Gastroesophageal sphincter (tissue), 4 donors: ENCODE data around the gene NOP14. TPM values are rescaled to one million over a fixed set of nuclear protein-coding genes. Genes with fewer than 3 reads are reported as not detected.
"Not testable (repeated sequence)": the region's sequence is repeated elsewhere in the genome, so short reads cannot be mapped to it uniquely, and the experiment has no call there.

ENCODE experiments used
- ATAC-seq: fragments of 150-250 bp; one replicate; pipeline ENCODE4 v1.9.1; 2016; ENCODE audit warnings: mild to moderate bottlenecking, moderate library complexity
- H3K27ac ChIP-seq, 4 donors: fragments of 200-600 bp; sonication (generic) in 3 of 4; 1 replicate in 3 of 4; 2 replicates in 1 of 4; pipeline ENCODE4 v1.5.1; 2016 to 2019
- H3K27me3 ChIP-seq: fragments of 200-600 bp; sonication (generic); one replicate; pipeline ENCODE4 v1.5.1; 2019
- H3K36me3 ChIP-seq, 2 donors: fragments of 200-600 bp; sonication (generic); one replicate each; pipeline ENCODE4 v1.5.1; 2019; ENCODE audit warnings: control low read depth in 1 of 2
- H3K4me1 ChIP-seq, 3 donors: fragments of 200-600 bp; sonication (generic); 1 replicate in 2 of 3; 2 replicates in 1 of 3; pipeline ENCODE4 v1.5.1; 2016 to 2019; ENCODE audit warnings: control low read depth in 2 of 3
- H3K4me3 ChIP-seq, 2 donors: fragments of 200-600 bp; sonication (generic); one replicate each; pipeline ENCODE4 v1.5.1; 2019; ENCODE audit warnings: mild to moderate bottlenecking in 1 of 2, moderate library complexity in 1 of 2
- H3K9me3 ChIP-seq, 3 donors: fragments of 200-600 bp; sonication (generic); one replicate each; pipeline ENCODE4 v1.5.1; 2017 to 2019; ENCODE audit warnings: control low read depth in 2 of 3
- CTCF ChIP-seq, 4 experiments: fragments of 200-600 bp in 2 of 4; fragments of 450-650 bp in 2 of 4; sonication (generic) in 1 of 4; IDR thresholded peaks; one replicate each; pipeline ENCODE4 v1.5.1; 2017 to 2019; ENCODE audit warnings: antibody characterized with exemption in 4 of 4, mild to moderate bottlenecking in 2 of 4, moderate library complexity in 2 of 4
- EP300 ChIP-seq: sonication (generic); formaldehyde crosslinking; IDR thresholded peaks from one replicate; pipeline ENCODE4 v1.6.1; 2017; ENCODE audit warnings: antibody characterized with exemption, mild to moderate bottlenecking
- POLR2A ChIP-seq, 2 donors: fragments of 450-650 bp; IDR thresholded peaks; one replicate each; pipeline ENCODE4 v1.6.1; 2017; ENCODE audit warnings: antibody characterized with exemption in 2 of 2, mild to moderate bottlenecking in 2 of 2, moderate library complexity in 1 of 2
- POLR2AphosphoS5 ChIP-seq: sonication (generic); formaldehyde crosslinking; IDR thresholded peaks from one replicate; pipeline ENCODE4 v1.6.1; 2017; ENCODE audit warnings: antibody characterized with exemption
- WGBS, 2 donors: methylation state at CpG; one replicate each; pipeline ENCODE4 v1.1.5; 2018; ENCODE audit warnings: low coverage in 1 of 2; 5-methylcytosine and 5-hydroxymethylcytosine counted together
- total RNA-seq, 4 donors: library from RNA; depleted of rRNA; stranded (reverse); fragments of >200 nt; gene quantifications; one replicate each; pipeline ENCODE4 v1.1.0, GENCODE V29; 2016

The NOP14 gene
- total RNA-seq, 4 donors from 2014 or later = 17.6 to 25.2 (median 20.4) TPM

- peaks cover 0 to 72% of the 10 kb centered on the region in 2 donors for H3K36me3 ChIP-seq
- H3K9me3 ChIP-seq = no peaks in the 10 kb centered on the region
- TF ChIP-seq CTCF (IDR thresholded peaks at IDR 0.05) (no peak), POLR2AphosphoS5 (no peak), EP300 (no peak), POLR2A (IDR thresholded peaks at IDR 0.05) (no peak)
- H3K4me3 ChIP-seq = no peak overlapping the region
- WGBS, 2 donors = 88% methylated on average over 14 of the region's 14 CpGs; no CpG with 5 or more reads in 1 of the 2 donors
- no peak for ATAC-seq
- H3K27ac ChIP-seq = no peak overlapping the region
- H3K27me3 ChIP-seq = no peaks in the 10 kb centered on the region
- peaks cover 0 to 26% (median 7%) of the 10 kb centered on the region in 3 donors for H3K4me1 ChIP-seq
Measured at GRCh38 chr4:2938906-2939305, 24.3 kb downstream of the NOP14 start.

- H3K27ac ChIP-seq, H3K27me3 ChIP-seq, H3K4me3 ChIP-seq, H3K9me3 ChIP-seq, ATAC-seq: not testable (repeated sequence)
- H3K4me1 ChIP-seq = peaks cover 0 to 31% (median 10%) of the 10 kb centered on the region in 3 donors
- WGBS, 2 donors = 91% methylated on average over 5 to 9 of the region's 10 CpGs
- peaks cover 0 to 67% of the 10 kb centered on the region in 2 donors for H3K36me3 ChIP-seq
Measured at GRCh38 chr4:2938411-2938810, 24.8 kb downstream of the NOP14 start.

GRCh38 chr4:2937986-2938385, 25.2 kb downstream of the NOP14 start:
- WGBS, 2 donors = 64 to 81% methylated on average over 8 to 11 of the region's 12 CpGs
- Histone ChIP-seq H3K36me3 (peaks cover 0 to 63% of the 10 kb centered on the region in 2 donors), H3K27me3 (no peaks in the 10 kb centered on the region), H3K4me1 (peaks cover 0 to 35% (median 14%) of the 10 kb centered on the region in 3 donors), H3K9me3 (no peaks in the 10 kb centered on the region), H3K4me3 (no peak overlapping the region), H3K27ac (no peak overlapping the region)
- no peak for TF ChIP-seq POLR2A (IDR thresholded peaks at IDR 0.05)
- no peak for TF ChIP-seq POLR2AphosphoS5
- TF ChIP-seq CTCF (IDR thresholded peaks at IDR 0.05) = no peak
- TF ChIP-seq EP300 = no peak
- ATAC-seq = no peak

GRCh38 chr4:2937146-2937857, 25.9 kb downstream of the NOP14 start:
- TF ChIP-seq POLR2AphosphoS5 (peak; percentile 9), CTCF (IDR thresholded peaks at IDR 0.05) (no peak), EP300 (no peak), POLR2A (IDR thresholded peaks at IDR 0.05) (no peak)
- peaks cover 0 to 56% of the 10 kb centered on the region in 2 donors for H3K36me3 ChIP-seq
- WGBS, 2 donors = 74 to 80% methylated on average over 6 to 7 of the region's 23 CpGs

GRCh38 chr4:2936773-2937145, 26.4 kb downstream of the NOP14 start:
- Histone ChIP-seq H3K4me3 (no peak overlapping the region), H3K4me1 (peaks cover 0 to 47% (median 17%) of the 10 kb centered on the region in 3 donors), H3K27me3 (no peaks in the 10 kb centered on the region), H3K27ac (peak overlapping the region in 1 of 4 donors; percentile 14), H3K9me3 (no peaks in the 10 kb centered on the region), H3K36me3 (peaks cover 0 to 54% of the 10 kb centered on the region in 2 donors)
- no peak for ATAC-seq
- no CpG with 5 or more reads among the region's 6 CpGs for WGBS, 2 donors
- no peak for TF ChIP-seq POLR2A (IDR thresholded peaks at IDR 0.05)
- peak; percentile 1 for TF ChIP-seq POLR2AphosphoS5

More at GRCh38 chr4:2937146-2937857, 25.9 kb downstream of the NOP14 start:
- no peaks in the 10 kb centered on the region for H3K9me3 ChIP-seq
- no peak for ATAC-seq
- peaks cover 0 to 42% (median 17%) of the 10 kb centered on the region in 3 donors for H3K4me1 ChIP-seq
- no peak overlapping the region for H3K4me3 ChIP-seq
- peak overlapping the region in 1 of 4 donors; percentile 14 for H3K27ac ChIP-seq
- H3K27me3 ChIP-seq = no peaks in the 10 kb centered on the region
